HG03066 (cell line): ENCODE results near the gene LY86.

Experiments
- ATAC-seq: cut with Tn5 transposase; IDR thresholded peaks from one replicate; pipeline ENCODE4 v1.9.1; 2021; ENCODE audit warnings: low read depth; ENCODE audit not compliant: unreplicated experiment

Gene LY86

GRCh38 chr6:6676910-6677441 lies 88.5 kb downstream of the LY86 start:
- no peak for ATAC-seq

GRCh38 chr6:6678185-6678671 lies 89.7 kb downstream of the LY86 start:
- ATAC-seq = no peak

GRCh38 chr6:6678811-6679210 lies 90.3 kb downstream of the LY86 start:
- no peak for ATAC-seq

GRCh38 chr6:6679633-6680032 lies 91.1 kb downstream of the LY86 start:
- ATAC-seq = no peak

GRCh38 chr6:6680526-6680925 lies 92.0 kb downstream of the LY86 start:
- no peak for ATAC-seq

GRCh38 chr6:6681075-6681849 lies 92.7 kb downstream of the LY86 start:
- ATAC-seq = no peak

- no peak for ATAC-seq
These were observed 93.7 kb downstream of the LY86 start for GRCh38 chr6:6682225-6682624.

- ATAC-seq = peak; percentile 90
These were observed 95.7 kb downstream of the LY86 start for GRCh38 chr6:6683969-6684833.

- ATAC-seq = no peak
These were observed 96.9 kb downstream of the LY86 start for GRCh38 chr6:6685249-6686040.

GRCh38 chr6:6686176-6686575 lies 97.7 kb downstream of the LY86 start:
- no peak for ATAC-seq

GRCh38 chr6:6686748-6687601 lies 98.5 kb downstream of the LY86 start:
- ATAC-seq = no peak

GRCh38 chr6:6688283-6688682 lies 99.8 kb downstream of the LY86 start:
- ATAC-seq = no peak

GRCh38 chr6:6688951-6689350 lies 100.4 kb downstream of the LY86 start:
- no peak for ATAC-seq

- no peak for ATAC-seq
These were observed 101.1 kb downstream of the LY86 start for GRCh38 chr6:6689400-6690143.

- ATAC-seq = no peak
These were observed 101.6 kb downstream of the LY86 start for GRCh38 chr6:6690144-6690483.

GRCh38 chr6:6694368-6694780 lies 105.9 kb downstream of the LY86 start:
- ATAC-seq = no peak

GRCh38 chr6:6694825-6695624 lies 106.5 kb downstream of the LY86 start:
- no peak for ATAC-seq

GRCh38 chr6:6695625-6696276 lies 107.2 kb downstream of the LY86 start:
- ATAC-seq = no peak
